HUES6 (cell line): ENCODE results near the gene MXRA8.

Experiments
- H3K27ac ChIP-seq: 2 replicates; pipeline ENCODE4 v1.7.0; 2013; ENCODE audit warnings: low read depth, mild to moderate bottlenecking, low read length, inconsistent platforms
- H3K27me3 ChIP-seq: 2 replicates; pipeline ENCODE4 v1.6.1; 2013; ENCODE audit warnings: low read length; ENCODE audit not compliant: control insufficient read depth, insufficient read depth
- H3K36me3 ChIP-seq: 2 replicates; pipeline ENCODE4 v1.6.1; 2013; ENCODE audit warnings: low read length; ENCODE audit not compliant: control insufficient read depth, insufficient read depth
- H3K4me1 ChIP-seq: 2 replicates; pipeline ENCODE4 v1.6.1; 2013; ENCODE audit warnings: low read length; ENCODE audit not compliant: control insufficient read depth, insufficient read depth
- H3K4me3 ChIP-seq: 2 replicates; pipeline ENCODE4 v1.5.1; 2013; ENCODE audit warnings: low read depth, low read length
- H3K9ac ChIP-seq: one replicate; pipeline ENCODE4 v1.6.1; 2013; ENCODE audit warnings: mild to moderate bottlenecking, low read length
- H3K9me3 ChIP-seq: 2 replicates; pipeline ENCODE4 v1.6.1; 2013; ENCODE audit warnings: low read depth, low read length; ENCODE audit not compliant: control insufficient read depth, insufficient read depth

Gene MXRA8

DNA sequence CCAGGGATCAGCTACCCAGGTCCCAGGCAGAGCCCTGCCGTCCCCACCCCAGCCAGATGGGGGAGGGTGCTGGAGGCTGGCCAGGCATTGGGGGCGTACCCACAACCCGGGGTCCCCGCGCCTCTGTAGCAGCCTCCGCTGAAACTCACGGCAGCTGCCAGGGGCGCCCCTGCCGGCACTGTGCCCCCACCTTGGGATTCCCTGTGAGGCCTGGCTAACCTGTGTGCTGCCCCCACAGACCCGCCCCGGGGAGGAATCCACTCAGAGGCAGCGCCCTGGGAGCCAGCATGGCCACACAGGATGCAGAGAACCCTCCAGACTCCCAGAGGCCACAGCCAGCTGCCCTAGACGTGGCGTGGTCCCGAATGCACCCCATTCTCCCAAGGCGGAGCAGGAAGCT lies 13.0 kb downstream of the MXRA8 start:
- Histone ChIP-seq H3K36me3 (peaks cover 20% of the 10 kb centered on the region), H3K4me1 (peaks cover 12% of the 10 kb centered on the region), H3K27ac (no peak overlapping the region), H3K4me3 (no peak overlapping the region), H3K9me3 (no peaks in the 10 kb centered on the region), H3K27me3 (no peaks in the 10 kb centered on the region), H3K9ac (no peak overlapping the region)

GRCh38 chr1:1344655-1345361 lies 13.5 kb downstream of the MXRA8 start:
- no peak overlapping the region for H3K27ac ChIP-seq
- no peak overlapping the region for H3K4me3 ChIP-seq
- H3K9me3 ChIP-seq, result no peaks in the 10 kb centered on the region
- peaks cover 25% of the 10 kb centered on the region for H3K36me3 ChIP-seq
- no peak overlapping the region for H3K9ac ChIP-seq
- H3K27me3 ChIP-seq, result no peaks in the 10 kb centered on the region
- H3K4me1 ChIP-seq, result peaks cover 12% of the 10 kb centered on the region

- Histone ChIP-seq H3K27me3 (no peaks in the 10 kb centered on the region), H3K27ac (no peak overlapping the region), H3K4me3 (no peak overlapping the region), H3K9ac (no peak overlapping the region), H3K9me3 (no peaks in the 10 kb centered on the region), H3K4me1 (peaks cover 12% of the 10 kb centered on the region), H3K36me3 (peaks cover 29% of the 10 kb centered on the region)
Observed at GRCh38 chr1:1343811-1344421, 14.4 kb downstream of the MXRA8 start.

DNA sequence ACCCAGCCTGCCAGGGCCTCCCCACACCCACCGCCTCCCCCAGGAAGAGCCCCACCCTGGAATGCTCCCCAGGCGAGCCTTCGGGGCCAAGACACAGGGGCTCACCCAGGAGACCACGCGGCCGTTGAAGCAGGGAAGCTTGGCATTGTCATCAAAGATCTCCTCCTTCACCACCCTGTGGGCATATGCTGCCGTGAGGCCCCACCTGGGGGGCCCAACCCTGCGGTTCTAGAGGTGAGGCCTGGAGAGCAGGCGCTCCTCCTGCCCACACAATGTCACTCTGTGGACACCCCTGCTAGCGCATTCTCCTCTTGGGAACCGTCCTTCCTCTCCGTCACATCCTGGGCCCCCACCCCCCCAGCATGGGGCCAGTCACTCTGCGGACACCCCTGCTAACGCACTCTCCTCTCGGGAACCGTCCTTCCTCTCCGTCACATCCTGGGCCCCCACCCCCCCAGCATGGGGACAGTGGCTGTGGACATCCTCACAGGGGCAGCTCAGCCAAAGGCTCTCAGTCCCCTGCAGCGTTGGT lies 15.7 kb downstream of the MXRA8 start:
- peaks cover 5% of the 10 kb centered on the region for H3K4me1 ChIP-seq
- H3K9ac ChIP-seq, result no peak overlapping the region
- H3K27ac ChIP-seq, result 0 out of 2 replicates have a peak overlapping the region, but pooled peaks have one; percentile 19
- no peak overlapping the region for H3K4me3 ChIP-seq
- H3K36me3 ChIP-seq, result peaks cover 38% of the 10 kb centered on the region
- no peaks in the 10 kb centered on the region for H3K9me3 ChIP-seq
- H3K27me3 ChIP-seq, result no peaks in the 10 kb centered on the region

GRCh38 chr1:1342061-1342562 lies 16.2 kb downstream of the MXRA8 start:
- H3K36me3 ChIP-seq, result peaks cover 38% of the 10 kb centered on the region
- no peak overlapping the region for H3K4me3 ChIP-seq
- H3K9me3 ChIP-seq, result no peaks in the 10 kb centered on the region
- no peak overlapping the region for H3K9ac ChIP-seq
- H3K27ac ChIP-seq, result 0 out of 2 replicates have a peak overlapping the region, but pooled peaks have one; percentile 19
- H3K27me3 ChIP-seq, result no peaks in the 10 kb centered on the region
- H3K4me1 ChIP-seq, result no peaks in the 10 kb centered on the region

GRCh38 chr1:1341549-1342021 lies 16.8 kb downstream of the MXRA8 start:
- Histone ChIP-seq H3K9me3 (no peaks in the 10 kb centered on the region), H3K9ac (no peak overlapping the region), H3K36me3 (peaks cover 38% of the 10 kb centered on the region), H3K4me1 (no peaks in the 10 kb centered on the region), H3K4me3 (no peak overlapping the region), H3K27me3 (no peaks in the 10 kb centered on the region), H3K27ac (no peak overlapping the region)

GRCh38 chr1:1340791-1341548 lies 17.4 kb downstream of the MXRA8 start:
- peaks cover 34% of the 10 kb centered on the region for H3K36me3 ChIP-seq
- H3K27me3 ChIP-seq, result no peaks in the 10 kb centered on the region
- no peak overlapping the region for H3K9ac ChIP-seq
- H3K27ac ChIP-seq, result no peak overlapping the region
- H3K4me3 ChIP-seq, result no peak overlapping the region
- H3K9me3 ChIP-seq, result no peaks in the 10 kb centered on the region
- H3K4me1 ChIP-seq, result no peaks in the 10 kb centered on the region

DNA sequence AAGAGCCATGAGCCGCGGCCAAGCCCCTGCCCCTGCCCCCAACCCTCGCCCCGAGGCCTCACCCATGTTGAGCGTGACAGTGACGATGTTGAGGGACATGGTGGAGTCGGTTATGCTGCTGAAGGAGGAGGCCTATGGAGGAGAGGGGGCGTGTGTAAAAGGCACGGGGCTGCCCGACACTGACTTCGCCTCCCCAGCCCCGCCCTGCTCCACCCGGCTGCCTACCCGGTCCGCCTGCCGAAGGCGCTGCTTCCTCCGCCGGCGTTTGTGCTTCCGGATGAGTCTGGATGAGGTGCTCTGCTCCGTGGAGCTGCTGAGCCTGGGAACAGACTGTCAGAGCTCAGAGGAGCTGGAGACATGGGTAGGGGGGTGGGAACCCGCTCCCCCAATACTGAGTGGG lies 18.2 kb downstream of the MXRA8 start:
- Histone ChIP-seq H3K9ac (no peak overlapping the region), H3K9me3 (no peaks in the 10 kb centered on the region), H3K4me1 (no peaks in the 10 kb centered on the region), H3K36me3 (peaks cover 38% of the 10 kb centered on the region), H3K27me3 (no peaks in the 10 kb centered on the region), H3K27ac (no peak overlapping the region), H3K4me3 (no peak overlapping the region)

GRCh38 chr1:1338278-1338677 lies 20.1 kb downstream of the MXRA8 start:
- Histone ChIP-seq H3K9me3 (no peaks in the 10 kb centered on the region), H3K9ac (no peak overlapping the region), H3K36me3 (peaks cover 39% of the 10 kb centered on the region), H3K27ac (no peak overlapping the region), H3K4me1 (no peaks in the 10 kb centered on the region), H3K27me3 (no peaks in the 10 kb centered on the region), H3K4me3 (no peak overlapping the region)

- no peaks in the 10 kb centered on the region for H3K27me3 ChIP-seq
- no peaks in the 10 kb centered on the region for H3K4me1 ChIP-seq
- no peaks in the 10 kb centered on the region for H3K9me3 ChIP-seq
- peaks cover 39% of the 10 kb centered on the region for H3K36me3 ChIP-seq
- H3K27ac ChIP-seq, result no peak overlapping the region
- H3K9ac ChIP-seq, result no peak overlapping the region
- H3K4me3 ChIP-seq, result no peak overlapping the region
Observed at GRCh38 chr1:1337793-1338147, 20.6 kb downstream of the MXRA8 start.
